ENCODE results near the gene PLXND1.
A peak's percentile ranks its signal among the peaks of the same experiment; 100 is the strongest.

The PLXND1 gene

DNA sequence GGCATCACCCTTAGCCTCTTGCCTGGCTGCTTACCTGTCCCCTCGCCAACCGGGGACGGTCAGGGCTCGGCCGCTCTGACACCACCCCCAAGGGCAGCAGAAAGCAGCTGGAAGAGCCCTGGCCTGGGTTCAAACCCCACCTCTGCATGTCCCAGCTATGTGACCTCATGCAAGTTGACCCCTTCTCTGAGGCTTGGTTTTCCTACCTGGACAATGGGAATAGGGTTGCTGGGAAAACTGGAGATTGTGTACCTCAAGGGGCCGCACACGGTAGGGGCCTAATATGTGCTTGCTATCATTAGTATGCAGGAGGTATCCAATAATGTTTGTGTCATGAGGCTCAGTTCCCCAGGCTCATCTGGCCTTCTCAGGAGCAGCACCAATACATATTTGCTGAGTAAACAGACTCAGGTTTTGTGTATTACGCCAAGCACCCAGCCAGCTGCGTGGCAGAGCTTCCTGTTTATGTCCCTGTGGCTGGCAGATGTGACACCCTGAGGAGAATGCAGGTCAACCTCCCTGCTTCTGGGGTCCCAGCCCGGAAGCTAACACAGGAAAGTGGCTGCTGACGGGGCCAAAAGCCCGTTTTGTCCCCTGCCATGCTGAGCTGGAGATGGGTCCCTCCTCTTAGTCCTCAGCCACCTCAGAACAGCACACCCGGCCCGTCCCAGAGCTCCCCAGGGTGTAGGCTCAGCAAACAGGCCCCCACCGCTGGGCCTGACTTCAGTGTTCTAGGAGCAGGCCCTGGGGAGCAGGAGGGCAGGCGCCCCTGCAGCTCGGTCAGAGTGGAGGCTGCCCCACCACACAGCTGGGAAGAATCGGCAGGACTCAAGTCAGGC is 29.7 kb downstream of the PLXND1 start:
- DNase-seq (ENCODE audit: low read depth) = peak; percentile 93
- peak overlapping the region; percentile 69 for H3K4me3 ChIP-seq (ENCODE audit: low read depth, low read length)

GRCh38 chr3:129575997-129576384 is 30.5 kb downstream of the PLXND1 start:
- no peak for DNase-seq (ENCODE audit: low read depth)
- H3K4me3 ChIP-seq (ENCODE audit: low read depth, low read length) = no peak overlapping the region
- TF ChIP-seq MYC (IDR thresholded peaks at IDR 0.05; ENCODE audit: low read depth, low read length) = no peak
- TF ChIP-seq MAX (IDR thresholded peaks at IDR 0.05; ENCODE audit: low read depth, low read length) = no peak
- TF ChIP-seq, protein P1, sequence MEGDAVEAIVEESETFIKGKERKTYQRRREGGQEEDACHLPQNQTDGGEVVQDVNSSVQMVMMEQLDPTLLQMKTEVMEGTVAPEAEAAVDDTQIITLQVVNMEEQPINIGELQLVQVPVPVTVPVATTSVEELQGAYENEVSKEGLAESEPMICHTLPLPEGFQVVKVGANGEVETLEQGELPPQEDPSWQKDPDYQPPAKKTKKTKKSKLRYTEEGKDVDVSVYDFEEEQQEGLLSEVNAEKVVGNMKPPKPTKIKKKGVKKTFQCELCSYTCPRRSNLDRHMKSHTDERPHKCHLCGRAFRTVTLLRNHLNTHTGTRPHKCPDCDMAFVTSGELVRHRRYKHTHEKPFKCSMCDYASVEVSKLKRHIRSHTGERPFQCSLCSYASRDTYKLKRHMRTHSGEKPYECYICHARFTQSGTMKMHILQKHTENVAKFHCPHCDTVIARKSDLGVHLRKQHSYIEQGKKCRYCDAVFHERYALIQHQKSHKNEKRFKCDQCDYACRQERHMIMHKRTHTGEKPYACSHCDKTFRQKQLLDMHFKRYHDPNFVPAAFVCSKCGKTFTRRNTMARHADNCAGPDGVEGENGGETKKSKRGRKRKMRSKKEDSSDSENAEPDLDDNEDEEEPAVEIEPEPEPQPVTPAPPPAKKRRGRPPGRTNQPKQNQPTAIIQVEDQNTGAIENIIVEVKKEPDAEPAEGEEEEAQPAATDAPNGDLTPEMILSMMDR (IDR thresholded peaks at IDR 0.05; ENCODE audit: low read depth, low read length) = no peak
- TF ChIP-seq POLR2A (IDR thresholded peaks at IDR 0.05; ENCODE audit: extremely low read depth, insufficient read length) = no peak

More for the DNA sequence above, 29.7 kb downstream of the PLXND1 start:
- peak; percentile 28 for TF ChIP-seq MAX (IDR thresholded peaks at IDR 0.05; ENCODE audit: low read depth, low read length)
- no peak for TF ChIP-seq MYC (IDR thresholded peaks at IDR 0.05; ENCODE audit: low read depth, low read length)

- TF ChIP-seq POLR2A (IDR thresholded peaks at IDR 0.05; ENCODE audit: extremely low read depth, insufficient read length) (no peak), MYC (IDR thresholded peaks at IDR 0.05; ENCODE audit: low read depth, low read length) (no peak), MAX (IDR thresholded peaks at IDR 0.05; ENCODE audit: low read depth, low read length) (no peak)
- no peak overlapping the region for H3K4me3 ChIP-seq (ENCODE audit: low read depth, low read length)
- no peak for DNase-seq (ENCODE audit: low read depth)
Measured at GRCh38 chr3:129575233-129575996, 31.1 kb downstream of the PLXND1 start.

DNA sequence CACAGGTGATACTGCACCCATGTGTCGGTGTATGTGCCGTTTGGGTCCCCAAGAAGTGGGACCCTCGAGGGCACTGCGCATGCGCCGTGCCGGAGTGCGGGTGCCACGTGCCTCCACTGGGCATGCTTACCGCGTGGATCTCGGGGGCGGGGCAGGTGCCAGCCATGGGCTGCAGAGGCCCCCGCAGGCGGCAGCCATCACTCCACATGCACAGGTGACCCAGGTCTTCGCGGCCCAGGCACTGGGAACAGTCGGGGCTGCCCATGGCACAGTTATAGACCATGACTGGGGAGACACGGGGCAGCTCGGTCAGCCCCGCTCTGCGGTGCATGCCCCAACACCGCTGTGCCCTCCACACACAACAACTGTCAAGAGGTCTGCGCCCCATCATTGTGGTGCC is 32.3 kb downstream of the PLXND1 start:
- TF ChIP-seq MYC (IDR thresholded peaks at IDR 0.05; ENCODE audit: low read depth, low read length) (no peak), POLR2A (IDR thresholded peaks at IDR 0.05; ENCODE audit: extremely low read depth, insufficient read length) (no peak), MAX (IDR thresholded peaks at IDR 0.05; ENCODE audit: low read depth, low read length) (no peak)
- TF ChIP-seq, protein P1 (IDR thresholded peaks at IDR 0.05; ENCODE audit: low read depth, low read length) = no peak
- no peak overlapping the region for H3K4me3 ChIP-seq (ENCODE audit: low read depth, low read length)
- no peak for DNase-seq (ENCODE audit: low read depth)

- TF ChIP-seq, protein P1 (IDR thresholded peaks at IDR 0.05; ENCODE audit: low read depth, low read length) = no peak
- TF ChIP-seq MAX (IDR thresholded peaks at IDR 0.05; ENCODE audit: low read depth, low read length) (no peak), MYC (IDR thresholded peaks at IDR 0.05; ENCODE audit: low read depth, low read length) (no peak), POLR2A (IDR thresholded peaks at IDR 0.05; ENCODE audit: extremely low read depth, insufficient read length) (no peak)
- DNase-seq (ENCODE audit: low read depth) = no peak
- no peak overlapping the region for H3K4me3 ChIP-seq (ENCODE audit: low read depth, low read length)
Measured at GRCh38 chr3:129573493-129573892, 33.0 kb downstream of the PLXND1 start.

DNA sequence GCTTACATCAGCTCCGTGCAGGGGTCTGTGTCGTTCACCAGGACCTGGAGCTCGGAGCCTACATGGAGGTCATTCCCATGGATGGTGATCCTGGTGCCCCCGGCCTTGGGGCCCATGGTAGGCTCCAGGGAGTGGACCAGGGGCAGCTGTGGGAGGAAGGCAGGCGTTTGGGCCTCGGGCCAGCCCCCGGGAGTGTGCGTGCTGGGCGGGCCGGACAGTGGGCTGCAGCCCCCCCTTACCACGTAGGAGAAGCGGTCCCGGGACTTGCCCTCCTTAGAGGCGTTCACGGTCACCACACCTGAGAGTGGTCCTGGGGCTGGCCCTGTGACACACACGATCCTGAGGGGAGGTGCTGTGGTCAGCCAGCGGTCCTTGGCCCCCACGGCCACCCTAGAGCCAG is 33.9 kb downstream of the PLXND1 start:
- no peak overlapping the region for H3K4me3 ChIP-seq (ENCODE audit: low read depth, low read length)
- TF ChIP-seq, protein P1 (IDR thresholded peaks at IDR 0.05; ENCODE audit: low read depth, low read length) = no peak
- TF ChIP-seq MAX (IDR thresholded peaks at IDR 0.05; ENCODE audit: low read depth, low read length) (no peak), POLR2A (IDR thresholded peaks at IDR 0.05; ENCODE audit: extremely low read depth, insufficient read length) (no peak), MYC (IDR thresholded peaks at IDR 0.05; ENCODE audit: low read depth, low read length) (no peak)
- DNase-seq (ENCODE audit: low read depth) = no peak

Measured in NB4 (cell line).